ENCODE results near the gene KCNIP1.

- no peak for TF ChIP-seq EZH2 (IDR thresholded peaks at IDR 0.05; ENCODE audit: low read length, unreplicated experiment)
- no peak for TF ChIP-seq CTCF (conservative IDR thresholded peaks at IDR 0.05; ENCODE audit: low read depth, low read length)
- TF ChIP-seq EZH2phosphoT487 (IDR thresholded peaks at IDR 0.05; ENCODE audit: borderline replicate concordance, low read length): no peak
Measured at GRCh38 chr5:170781946-170782345, 278.1 kb downstream of the KCNIP1 start.

Measured in PC-3 (cell line).